ENCODE measurements around the gene FAM13C.

DNA sequence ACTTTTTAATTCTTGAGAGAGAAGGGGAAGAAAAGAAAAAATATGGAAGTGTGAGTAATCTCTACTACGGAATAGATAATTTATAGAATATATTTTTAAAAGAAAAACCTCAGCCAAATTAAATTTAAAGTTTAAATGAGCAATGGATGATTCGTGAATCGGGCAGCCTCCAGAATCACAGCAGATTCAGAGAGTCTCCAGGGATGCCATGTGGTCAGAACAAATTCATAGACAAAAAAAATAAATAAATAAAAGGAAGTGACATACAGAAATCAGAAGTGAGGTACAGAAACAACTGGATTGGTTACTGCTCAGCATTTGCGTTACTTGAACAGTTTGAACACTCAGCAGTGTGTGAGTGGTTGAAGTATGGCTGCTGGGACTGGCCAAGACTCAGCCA, 132.9 kb downstream of the FAM13C start:
- TF ChIP-seq EZH2 (IDR thresholded peaks at IDR 0.05): no peak
- no peak for TF ChIP-seq POLR2AphosphoS5 (IDR thresholded peaks at IDR 0.05; ENCODE audit: borderline replicate concordance, low read depth, low read length)
